Right renal pelvis (tissue), 4 donors: ENCODE measurements around the gene AMPD1. TPM values are rescaled to one million over a fixed set of nuclear protein-coding genes. Genes with fewer than 3 reads are reported as not detected.

Source experiments
- DNase-seq, 4 donors: peaks; one replicate each; pipeline ENCODE4 v3.0.0-alpha.2; 2013; ENCODE audit warnings: low read depth in 4 of 4, low spot score in 3 of 4, missing footprints in 1 of 4
- polyA plus RNA-seq, 4 donors: library from polyadenylated mRNA; unstranded; fragments of 120-200 nt; gene quantifications; one replicate each; pipeline ENCODE4 v1.2.1, GENCODE V29; 2013; ENCODE audit not compliant: insufficient read length in 4 of 4

AMPD1 gene
- polyA plus RNA-seq, 4 donors = not detected

GRCh38 chr1:114651893-114652292 is 43.5 kb downstream of the AMPD1 start:
- DNase-seq = no peak

- no peak for DNase-seq
Observed at GRCh38 chr1:114648503-114648902, 46.8 kb downstream of the AMPD1 start.

- no peak for DNase-seq
Observed at GRCh38 chr1:114641377-114641776, 54.0 kb downstream of the AMPD1 start.

- DNase-seq = no peak
Observed at GRCh38 chr1:114638910-114639309, 56.4 kb downstream of the AMPD1 start.

GRCh38 chr1:114632427-114632826 is 62.9 kb downstream of the AMPD1 start:
- DNase-seq = no peak

GRCh38 chr1:114627107-114627506 is 68.2 kb downstream of the AMPD1 start:
- DNase-seq = no peak

GRCh38 chr1:114623364-114623763 is 72.0 kb downstream of the AMPD1 start:
- DNase-seq = no peak

Other genes with a start within 250 kb of the AMPD1 start
- gene TRIM33, start 184.3 kb downstream of the AMPD1 start, polyA plus RNA-seq = 10 to 100 TPM; 38.6 to 54.6 (median 53.3) TPM
- 10 to 100 TPM; 59.4 to 72.9 (median 70.2) TPM for gene BCAS2, start 113.9 kb downstream of the AMPD1 start, polyA plus RNA-seq
- gene DENND2C, start 25.5 kb downstream of the AMPD1 start, polyA plus RNA-seq = 1 to 10 TPM; 3.2 to 4.8 (median 3.8) TPM
- gene NRAS, start 21.2 kb upstream of the AMPD1 start, polyA plus RNA-seq = 10 to 100 TPM; 66.3 to 81.2 (median 76.5) TPM
- gene CSDE1, start 62.4 kb upstream of the AMPD1 start, polyA plus RNA-seq = 100 to 1,000 TPM; 405 to 482 (median 468) TPM
- gene SIKE1, start 85.1 kb upstream of the AMPD1 start, polyA plus RNA-seq = 10 to 100 TPM; 49.0 to 55.7 (median 52.8) TPM
- under 1 TPM; 0.11 to 0.39 (median 0.23) TPM for gene SYCP1, start 159.3 kb upstream of the AMPD1 start, polyA plus RNA-seq